Thoracic aorta (tissue), 2 donors: ENCODE data around the gene GNAT3. TPM values are rescaled to one million over a fixed set of nuclear protein-coding genes. Genes with fewer than 3 reads are reported as not detected.

ENCODE experiments used
- ATAC-seq: fragments of 150-250 bp; one replicate; pipeline ENCODE4 v1.8.0; 2017; ENCODE audit warnings: low read depth; ENCODE audit not compliant: insufficient number of reproducible peaks, low FRiP score
- DNase-seq: peaks from one replicate; pipeline ENCODE4 v3.0.0-alpha.2; 2020; ENCODE audit warnings: low spot score
- H3K27ac ChIP-seq, 2 donors: fragments of 200-600 bp; sonication (generic); 1 replicate in 1 of 2; 2 replicates in 1 of 2; pipeline ENCODE4 v1.5.1; 2016; ENCODE audit warnings: mild to moderate bottlenecking in 2 of 2, moderate library complexity in 2 of 2
- H3K27me3 ChIP-seq: fragments of 200-600 bp; sonication (generic); replicated peaks from 2 replicates; pipeline ENCODE4 v1.6.0; 2016; ENCODE audit warnings: mild to moderate bottlenecking; ENCODE audit not compliant: insufficient read depth
- H3K36me3 ChIP-seq: fragments of 200-600 bp; sonication (generic); one replicate; pipeline ENCODE4 v1.5.1; 2016
- H3K4me1 ChIP-seq, 2 donors: fragments of 200-600 bp; sonication (generic); 1 replicate in 1 of 2; 2 replicates in 1 of 2; pipeline versions ENCODE4 v1.5.1 to v1.6.0; 2016; ENCODE audit warnings: low read depth in 2 of 2, mild to moderate bottlenecking in 1 of 2; ENCODE audit not compliant: control insufficient read depth in 1 of 2
- H3K4me3 ChIP-seq: fragments of 200-600 bp; sonication (generic); 2 replicates; pipeline ENCODE4 v1.5.1; 2016; ENCODE audit warnings: mild to moderate bottlenecking
- H3K9me3 ChIP-seq: fragments of 200-600 bp; sonication (generic); 2 replicates; pipeline ENCODE4 v1.5.1; 2016
- total RNA-seq, 2 donors: library from RNA; depleted of rRNA; stranded (reverse); fragments of >200 nt; gene quantifications; one replicate each; pipeline versions ENCODE4 v1.1.0 to v1.2.3, GENCODE V29; 2016
- TF ChIP-seq, protein P1 (sequence below): fragments of 200-600 bp; sonication (generic); IDR thresholded peaks from one replicate; pipeline ENCODE4 v1.5.1; 2019; ENCODE audit warnings: antibody characterized with exemption

GNAT3 gene
- total RNA-seq, 2 donors from 2014 or later, result not detected

DNA sequence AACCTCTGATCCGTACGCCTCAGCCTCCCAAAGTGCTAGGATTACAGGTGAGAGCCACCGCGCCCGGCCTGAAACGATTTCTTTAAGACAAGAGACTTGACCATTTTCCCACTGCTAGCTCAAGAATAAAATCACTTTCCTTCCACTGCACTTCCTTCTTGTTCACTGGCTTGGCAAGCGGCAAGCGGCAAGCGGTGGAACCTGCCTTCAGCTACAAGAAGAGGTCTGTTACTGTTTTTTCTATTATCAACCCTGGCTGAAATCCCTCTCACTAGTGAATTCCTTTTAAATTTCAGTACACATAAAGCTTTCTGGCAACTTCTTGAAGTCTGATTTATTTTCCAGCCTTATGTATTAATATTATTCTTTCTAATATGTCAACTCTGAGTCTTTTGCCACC is 12.8 kb upstream of the GNAT3 start:
- no peak for DNase-seq
- no peaks in the 10 kb centered on the region for H3K9me3 ChIP-seq
- TF ChIP-seq, protein P1, sequence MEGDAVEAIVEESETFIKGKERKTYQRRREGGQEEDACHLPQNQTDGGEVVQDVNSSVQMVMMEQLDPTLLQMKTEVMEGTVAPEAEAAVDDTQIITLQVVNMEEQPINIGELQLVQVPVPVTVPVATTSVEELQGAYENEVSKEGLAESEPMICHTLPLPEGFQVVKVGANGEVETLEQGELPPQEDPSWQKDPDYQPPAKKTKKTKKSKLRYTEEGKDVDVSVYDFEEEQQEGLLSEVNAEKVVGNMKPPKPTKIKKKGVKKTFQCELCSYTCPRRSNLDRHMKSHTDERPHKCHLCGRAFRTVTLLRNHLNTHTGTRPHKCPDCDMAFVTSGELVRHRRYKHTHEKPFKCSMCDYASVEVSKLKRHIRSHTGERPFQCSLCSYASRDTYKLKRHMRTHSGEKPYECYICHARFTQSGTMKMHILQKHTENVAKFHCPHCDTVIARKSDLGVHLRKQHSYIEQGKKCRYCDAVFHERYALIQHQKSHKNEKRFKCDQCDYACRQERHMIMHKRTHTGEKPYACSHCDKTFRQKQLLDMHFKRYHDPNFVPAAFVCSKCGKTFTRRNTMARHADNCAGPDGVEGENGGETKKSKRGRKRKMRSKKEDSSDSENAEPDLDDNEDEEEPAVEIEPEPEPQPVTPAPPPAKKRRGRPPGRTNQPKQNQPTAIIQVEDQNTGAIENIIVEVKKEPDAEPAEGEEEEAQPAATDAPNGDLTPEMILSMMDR, result no peak
- no peaks in the 10 kb centered on the region for H3K36me3 ChIP-seq
- no peaks in the 10 kb centered on the region for H3K4me1 ChIP-seq
- H3K4me3 ChIP-seq, result no peak overlapping the region
- H3K27ac ChIP-seq, result no peak overlapping the region
- no peaks in the 10 kb centered on the region for H3K27me3 ChIP-seq
- no peak for ATAC-seq

DNA sequence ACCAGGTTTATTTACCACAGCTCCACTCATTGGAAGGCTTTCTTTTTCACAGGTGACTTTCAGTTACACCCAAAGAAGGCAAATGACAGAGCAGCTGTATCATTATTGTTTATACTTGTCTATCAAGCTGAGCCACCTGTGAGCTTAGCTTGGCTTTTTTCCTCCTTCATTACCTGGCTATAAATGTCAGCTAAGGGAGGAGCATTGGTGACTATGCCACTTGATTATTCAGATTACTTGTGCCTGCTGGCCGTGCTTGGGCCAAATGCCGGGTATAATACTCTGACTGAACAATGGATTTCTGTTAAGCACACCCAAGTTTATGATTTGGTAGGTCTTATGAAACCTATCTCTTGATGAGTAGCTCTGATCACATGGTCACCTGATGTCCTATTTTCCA is 9.9 kb upstream of the GNAT3 start:
- H3K36me3 ChIP-seq, result no peaks in the 10 kb centered on the region
- ATAC-seq, result no peak
- no peaks in the 10 kb centered on the region for H3K9me3 ChIP-seq

DNA sequence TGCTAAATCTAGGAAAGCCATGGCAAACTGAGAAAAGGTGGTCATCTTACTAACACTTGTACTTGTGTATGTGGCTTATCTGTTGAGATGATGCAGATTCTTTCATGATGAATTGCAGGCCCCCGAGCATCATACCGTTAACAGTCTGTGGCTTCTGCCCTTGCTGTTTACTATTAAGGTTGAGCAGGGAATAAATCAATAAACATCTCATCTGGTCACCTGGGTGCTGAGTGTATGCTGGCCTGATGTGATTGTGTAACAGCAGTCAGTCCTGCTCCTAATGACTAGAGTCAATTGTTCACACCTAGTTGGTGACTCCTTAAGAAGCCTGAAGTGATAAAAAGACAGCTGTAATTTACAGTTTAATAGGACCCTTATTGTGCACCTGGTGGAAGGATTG is 8.3 kb upstream of the GNAT3 start:
- ATAC-seq, result no peak

More for the DNA sequence above, 9.9 kb upstream of the GNAT3 start:
- Histone ChIP-seq H3K27ac (no peak overlapping the region), H3K4me1 (no peaks in the 10 kb centered on the region), H3K4me3 (no peak overlapping the region), H3K27me3 (no peaks in the 10 kb centered on the region)
- no peak for DNase-seq
- TF ChIP-seq, protein P1, result no peak

DNA sequence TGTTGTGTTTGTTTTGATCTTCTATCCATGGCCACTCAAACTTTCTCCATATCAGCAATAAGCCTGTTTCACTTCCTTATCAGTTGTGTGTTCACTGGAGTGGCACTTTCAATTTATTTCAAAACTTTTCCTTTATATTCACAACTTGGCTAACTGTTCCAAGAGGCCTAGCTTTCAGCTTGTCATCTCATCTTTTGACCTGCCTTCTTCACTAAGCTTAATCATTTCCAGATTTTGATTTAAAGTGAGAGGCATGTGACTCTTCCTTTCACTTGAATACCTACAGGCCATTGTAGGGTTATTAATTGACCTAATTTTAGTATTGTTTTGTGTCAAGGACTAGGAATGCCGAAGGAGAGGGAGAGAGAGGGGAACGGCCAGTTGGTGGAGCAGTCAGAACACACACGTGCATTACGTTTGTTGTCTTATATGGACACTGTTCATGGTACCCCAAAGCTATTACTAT is 5.5 kb upstream of the GNAT3 start:
- Histone ChIP-seq H3K27ac (no peak overlapping the region), H3K4me3 (no peak overlapping the region), H3K36me3 (no peaks in the 10 kb centered on the region), H3K9me3 (no peaks in the 10 kb centered on the region), H3K27me3 (no peaks in the 10 kb centered on the region), H3K4me1 (no peaks in the 10 kb centered on the region)
- no peak for ATAC-seq
- no peak for DNase-seq
- TF ChIP-seq, protein P1, result no peak

More for the DNA sequence above, 8.3 kb upstream of the GNAT3 start:
- no peaks in the 10 kb centered on the region for H3K36me3 ChIP-seq
- H3K4me3 ChIP-seq, result no peak overlapping the region
- H3K27me3 ChIP-seq, result no peaks in the 10 kb centered on the region
- H3K4me1 ChIP-seq, result no peaks in the 10 kb centered on the region
- no peak for DNase-seq
- TF ChIP-seq, protein P1, result no peak
- H3K27ac ChIP-seq, result no peak overlapping the region
- no peaks in the 10 kb centered on the region for H3K9me3 ChIP-seq

DNA sequence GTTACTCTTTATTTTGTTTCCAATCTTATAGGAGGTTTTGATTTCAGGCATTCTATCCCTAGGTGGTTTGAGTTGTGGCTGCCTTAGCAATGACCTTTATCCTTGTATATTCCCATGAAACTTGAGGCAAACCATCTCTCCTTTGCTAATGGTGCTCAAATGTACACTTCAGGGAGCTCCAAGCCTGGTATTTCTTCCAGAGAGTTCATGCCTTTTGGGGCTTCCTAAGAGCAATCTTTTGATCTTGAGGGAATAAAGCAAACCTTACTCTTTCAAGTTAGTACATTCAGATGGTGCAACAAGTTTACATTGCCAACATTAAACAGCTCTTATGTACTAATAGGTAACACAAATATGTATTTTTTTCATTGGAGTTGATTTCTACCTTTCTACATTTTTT is 3.4 kb upstream of the GNAT3 start:
- no peak overlapping the region for H3K27ac ChIP-seq
- no peak overlapping the region for H3K4me3 ChIP-seq
- ATAC-seq, result no peak
- H3K9me3 ChIP-seq, result no peaks in the 10 kb centered on the region
- no peaks in the 10 kb centered on the region for H3K4me1 ChIP-seq
- DNase-seq, result no peak
- TF ChIP-seq, protein P1, result no peak
- no peaks in the 10 kb centered on the region for H3K27me3 ChIP-seq
- no peaks in the 10 kb centered on the region for H3K36me3 ChIP-seq
